ENCODE measurements around the gene OSBPL8. TPM values are rescaled to one million over a fixed set of nuclear protein-coding genes. Genes with fewer than 3 reads are reported as not detected.

The OSBPL8 gene
- total and polyA plus RNA-seq, 9 of the 15 experiments (the other 6 are each of a cell fraction or from before 2014, with no cell fraction given) = 17.4 to 82.7 (median 42.8) TPM

GRCh38 chr12:76375470-76375869 lies 184.1 kb downstream of the OSBPL8 start:
- ATAC-seq (no peak), DNase-seq (ENCODE audit: extremely low read depth in 1 of 4, low spot score in 3 of 4) (no peak), FAIRE-seq (no peak)
- Histone ChIP-seq H3K4me3 (no peak overlapping the region), H3K9me1 (ENCODE audit: control insufficient read depth, insufficient read depth, low read length) (no peaks in the 10 kb centered on the region), H3K27me3 (ENCODE audit: control insufficient read depth in 2 of 2, insufficient read depth in 2 of 2, low read length in 2 of 2) (no peaks in the 10 kb centered on the region), H3K4me2 (ENCODE audit: insufficient read depth, low read length) (no peak overlapping the region), H3K9ac (ENCODE audit: insufficient read depth in 1 of 2, low read depth in 2 of 2, low read length in 2 of 2) (no peak overlapping the region), H3K9me3 (replicated peaks; ENCODE audit: control insufficient read depth, insufficient read depth, low read depth, low read length) (no peaks in the 10 kb centered on the region), H3K36me3 (ENCODE audit: control insufficient read depth, insufficient read depth, low read length) (peaks cover 42% of the 10 kb centered on the region), H3K79me2 (ENCODE audit: control insufficient read depth, insufficient read depth, low read length) (no peaks in the 10 kb centered on the region), H4K20me1 (replicated peaks; ENCODE audit: control insufficient read depth, insufficient read depth, low read length) (no peaks in the 10 kb centered on the region), H3K4me1 (replicated peaks in 1 of 2; ENCODE audit: control insufficient read depth in 2 of 2, insufficient read depth in 2 of 2, low read length in 2 of 2) (peaks cover 0 to 3% of the 10 kb centered on the region in 2 experiments; a peak in 2 of 5 replicates), H3K27ac (ENCODE audit: extremely low read depth, low read depth, low read length) (no peak overlapping the region), H2AFZ (ENCODE audit: low read depth, low read length) (no peak overlapping the region)
- POLR2A ChIA-PET = interaction anchor here (0.6 kb wide), 1 partner anchor 189 kb away, joined by 3 read pairs; no protein-coding TSS in a partner anchor
- intact Hi-C loops (cut with micrococcal nuclease) (no loop called here), in situ Hi-C loops (cut with MboI) (no loop called here)
- 100% methylated on average over 1 of the region's 1 CpG for WGBS (ENCODE audit: insufficient coverage, low coverage, missing lambda C conversion rate)
- BruUV-seq (replicated peaks) = no TSS peak
- CTCF ChIA-PET (ENCODE audit: low intra/inter-chr PET ratio) = no interaction called here
- no peak for TF ChIP-seq HNRNPH1 (optimal IDR thresholded peaks at IDR 0.05; ENCODE audit: low read depth, low read length)
- no peak for TF ChIP-seq ZNF77 (CRISPR knock-in tag; IDR thresholded peaks at IDR 0.05)
- no peak for TF ChIP-seq SNAPC5 (CRISPR knock-in tag; IDR thresholded peaks at IDR 0.05)
- TF ChIP-seq ARHGAP35 (IDR thresholded peaks at IDR 0.05; ENCODE audit: partially characterized antibody) = no peak
- no peak for TF ChIP-seq E2F1 (CRISPR knock-in tag; IDR thresholded peaks at IDR 0.05)
- TF ChIP-seq HMG20B (CRISPR knock-in tag; IDR thresholded peaks at IDR 0.05) = no peak
- no peak for TF ChIP-seq ZC3H4 (CRISPR knock-in tag; IDR thresholded peaks at IDR 0.05; ENCODE audit: borderline replicate concordance)
- no peak for TF ChIP-seq CREM (IDR thresholded peaks at IDR 0.05; ENCODE audit: low read depth)
- no peak for TF ChIP-seq ZBTB11 (CRISPR knock-in tag; IDR thresholded peaks at IDR 0.05)
- TF ChIP-seq BRD9 (IDR thresholded peaks at IDR 0.05; ENCODE audit: low read depth, partially characterized antibody) = no peak
- no peak for TF ChIP-seq POLR3G (IDR thresholded peaks at IDR 0.05; ENCODE audit: extremely low read depth, insufficient read length, insufficient replicate concordance)
- no peak for TF ChIP-seq ZFX (CRISPR knock-in tag; IDR thresholded peaks at IDR 0.05)
- no peak for TF ChIP-seq TOE1 (IDR thresholded peaks at IDR 0.05; ENCODE audit: borderline replicate concordance)
- TF ChIP-seq TOE1 (CRISPR knock-in tag; IDR thresholded peaks at IDR 0.05; ENCODE audit: borderline replicate concordance, low read depth) = no peak
- TF ChIP-seq PCBP1 (IDR thresholded peaks at IDR 0.05; ENCODE audit: low read depth, low read length, poor library complexity, severe bottlenecking) = no peak
- TF ChIP-seq SAP30 (IDR thresholded peaks at IDR 0.05; ENCODE audit: borderline replicate concordance, insufficient read depth, low read depth, low read length, poor library complexity, severe bottlenecking) = no peak
